CD4-positive, alpha-beta memory T cell (primary cell): ENCODE results near the gene RPS6KL1. TPM values are rescaled to one million over a fixed set of nuclear protein-coding genes. Genes with fewer than 3 reads are reported as not detected.
A peak's percentile ranks its signal among the peaks of the same experiment; 100 is the strongest.

Experiments
- CTCF ChIA-PET: fragments of 350-600 bp; sonication (Branson Sonifier 250); formaldehyde crosslinking; loops from one replicate; lab custom pipeline; 2021; ENCODE audit warnings: inconsistent platforms; ENCODE audit not compliant: partially characterized antibody; lab: Charles Lee
- POLR2A ChIA-PET: fragments of 350-600 bp; sonication (Branson Sonifier 250); formaldehyde crosslinking; loops from one replicate; lab custom pipeline; 2021; ENCODE audit not compliant: partially characterized antibody; lab: Charles Lee
- DNase-seq, 5 donors: peaks; one replicate each; pipeline versions ENCODE4 v3.0.0 to v3.0.0-alpha.2; 2020 to 2022; ENCODE audit warnings: mixed read lengths in 1 of 5
- H3K27ac ChIP-seq: one replicate; pipeline ENCODE4 v1.7.0; 2013; ENCODE audit warnings: low read depth, low read length
- H3K27me3 ChIP-seq: 2 replicates; pipeline ENCODE4 v1.7.0; 2013; ENCODE audit warnings: mild to moderate bottlenecking, low read length, moderate library complexity; ENCODE audit not compliant: insufficient read depth
- H3K36me3 ChIP-seq: 2 replicates; pipeline ENCODE4 v1.7.0; 2013; ENCODE audit warnings: mild to moderate bottlenecking, low read length, moderate library complexity; ENCODE audit not compliant: insufficient read depth
- H3K4me1 ChIP-seq: 2 replicates; pipeline ENCODE4 v1.7.0; 2013; ENCODE audit warnings: mild to moderate bottlenecking, low read length, moderate library complexity; ENCODE audit not compliant: insufficient read depth
- H3K4me3 ChIP-seq, 2 donors: one replicate each; pipeline ENCODE4 v1.7.0; 2013; ENCODE audit warnings: low read length in 2 of 2, mild to moderate bottlenecking in 1 of 2
- H3K9me3 ChIP-seq, 2 donors: one replicate each; pipeline ENCODE4 v1.7.0; 2013; ENCODE audit warnings: low read length in 2 of 2, control low read depth in 1 of 2; ENCODE audit not compliant: control insufficient read depth in 1 of 2
- H3K27ac Mint-ChIP-seq, 7 donors: one replicate each; pipeline ENCODE4 v1.8.0; 2020 to 2021; ENCODE audit warnings: mixed read lengths in 7 of 7, mild to moderate bottlenecking in 6 of 7, inconsistent platforms in 3 of 7, moderate library complexity in 3 of 7
- H3K27me3 Mint-ChIP-seq, 2 donors: one replicate each; pipeline ENCODE4 v1.8.0; 2020 to 2021; ENCODE audit warnings: mixed read lengths in 2 of 2
- H3K36me3 Mint-ChIP-seq, 2 donors: one replicate each; pipeline ENCODE4 v1.8.0; 2020 to 2021; ENCODE audit warnings: mixed read lengths in 2 of 2, inconsistent platforms in 1 of 2, mild to moderate bottlenecking in 1 of 2
- H3K4me1 Mint-ChIP-seq, 4 donors: one replicate each; pipeline ENCODE4 v1.8.0; 2020 to 2021; ENCODE audit warnings: mixed read lengths in 4 of 4, mild to moderate bottlenecking in 1 of 4
- H3K4me3 Mint-ChIP-seq, 8 donors: one replicate each; pipeline ENCODE4 v1.8.0; 2020 to 2021; ENCODE audit warnings: mixed read lengths in 8 of 8, mild to moderate bottlenecking in 7 of 8, moderate library complexity in 6 of 8, inconsistent platforms in 3 of 8
- H3K9me3 Mint-ChIP-seq, 8 donors: one replicate each; pipeline ENCODE4 v1.8.0; 2020 to 2021; ENCODE audit warnings: mixed read lengths in 8 of 8, mild to moderate bottlenecking in 5 of 8, inconsistent platforms in 3 of 8, moderate library complexity in 1 of 8
- intact Hi-C: fragments of 100-400 bp; cut with micrococcal nuclease; formaldehyde crosslinking; loops from one replicate; pipeline ENCODE4 v1.15.1; 2023
- polyA plus RNA-seq, 2 donors: library from polyadenylated mRNA; unstranded; fragments of 300-500 nt; fragmentation: Illumina TruSeq; gene quantifications; one replicate each; pipeline ENCODE4 v1.2.3, GENCODE V29; 2021
- total RNA-seq, 2 experiments: library from RNA; stranded (reverse); gene quantifications; one replicate each; pipeline ENCODE4 v1.2.3, GENCODE V29; 2021

RPS6KL1 gene
- total and polyA plus RNA-seq, 4 experiments from 2014 or later, result 0.45 to 2.9 (median 1.7) TPM

DNA sequence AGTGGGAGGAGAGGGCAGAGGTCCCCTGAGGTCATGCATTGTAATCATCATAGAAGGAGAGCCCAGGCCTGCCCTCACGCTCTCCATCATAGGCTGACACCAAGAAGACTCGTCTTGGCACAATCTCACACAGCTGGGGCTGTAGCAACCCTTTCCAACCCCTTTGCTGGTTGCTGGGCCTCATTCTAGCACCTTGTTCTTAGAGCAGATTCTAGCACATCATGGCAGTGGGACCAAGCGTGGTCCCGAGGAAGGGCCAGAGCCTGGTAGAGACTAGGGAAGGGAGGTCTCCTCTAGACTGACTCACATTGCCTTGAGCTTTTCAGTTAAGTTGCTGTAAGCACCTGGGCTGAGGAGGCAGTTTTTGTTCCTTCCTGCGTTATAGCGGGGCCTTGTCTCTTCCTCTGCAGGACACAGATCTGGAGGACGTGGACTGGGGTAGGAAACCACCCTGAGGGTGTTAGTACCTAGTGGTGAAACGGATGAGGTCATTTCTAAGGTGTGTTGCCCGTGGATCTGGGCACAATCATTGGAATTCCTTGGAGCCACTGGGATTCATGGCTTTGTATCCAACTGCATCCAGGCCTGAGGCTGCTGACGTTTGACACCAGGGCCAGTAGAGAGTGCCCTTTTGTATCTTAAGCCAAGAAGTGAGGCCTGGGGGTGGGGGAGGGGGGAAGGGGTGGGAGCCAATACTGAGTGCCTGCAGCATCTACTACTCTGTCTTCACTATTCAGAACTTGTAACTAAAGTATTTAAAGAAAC lies 19.9 kb downstream of the RPS6KL1 start:
- Histone ChIP-seq H3K27me3 (no peaks in the 10 kb centered on the region), H3K36me3 (peaks cover 51% of the 10 kb centered on the region), H3K4me1 (peaks cover 4% of the 10 kb centered on the region), H3K4me3 (no peak overlapping the region), H3K9me3 (no peaks in the 10 kb centered on the region), H3K27ac (no peak overlapping the region)
- H3K4me1 Mint-ChIP-seq, result peaks cover 0 to 15% (median 7%) of the 10 kb centered on the region in 4 donors
- H3K36me3 Mint-ChIP-seq, result peaks cover 48 to 72% of the 10 kb centered on the region in 2 donors
- peak overlapping the region in 3 of 7 donors; percentile 35 to 84 (median 72) for H3K27ac Mint-ChIP-seq
- peaks cover 0 to 4% (median 0%) of the 10 kb centered on the region in 8 donors for H3K9me3 Mint-ChIP-seq
- intact Hi-C loops, result no loop called here
- POLR2A ChIA-PET, result no interaction called here
- CTCF ChIA-PET, result interaction anchor here (0.6 to 15.6 kb wide), 3 partner anchors 10 to 392 kb away, joined by 3 to 677 read pairs (median 5); no protein-coding TSS in a partner anchor
- DNase-seq, result no peak
- H3K27me3 Mint-ChIP-seq, result no peaks in the 10 kb centered on the region
- no peak overlapping the region for H3K4me3 Mint-ChIP-seq

DNA sequence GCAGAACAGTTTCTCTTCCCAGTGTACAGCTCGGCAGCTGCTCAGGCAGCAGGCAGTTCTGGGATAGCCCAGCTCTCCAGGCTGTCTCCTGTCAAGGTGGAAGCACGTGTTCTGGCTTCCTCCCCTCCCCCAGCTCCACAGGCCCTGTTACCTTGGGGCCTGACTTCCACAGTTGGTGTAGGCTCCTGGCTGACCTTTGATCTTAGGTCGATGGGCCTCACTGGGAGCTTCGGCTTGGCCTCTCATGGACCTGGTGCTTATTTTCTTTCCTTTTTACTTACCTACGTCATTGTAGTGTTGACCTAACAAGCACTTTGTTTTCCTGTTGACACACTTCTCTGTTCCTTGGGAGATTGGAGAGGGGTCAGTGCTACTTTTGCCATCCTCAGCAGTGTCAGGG lies 24.4 kb downstream of the RPS6KL1 start:
- H3K27ac Mint-ChIP-seq, result peak overlapping the region in 2 of 7 donors; percentile 23 to 75

DNA sequence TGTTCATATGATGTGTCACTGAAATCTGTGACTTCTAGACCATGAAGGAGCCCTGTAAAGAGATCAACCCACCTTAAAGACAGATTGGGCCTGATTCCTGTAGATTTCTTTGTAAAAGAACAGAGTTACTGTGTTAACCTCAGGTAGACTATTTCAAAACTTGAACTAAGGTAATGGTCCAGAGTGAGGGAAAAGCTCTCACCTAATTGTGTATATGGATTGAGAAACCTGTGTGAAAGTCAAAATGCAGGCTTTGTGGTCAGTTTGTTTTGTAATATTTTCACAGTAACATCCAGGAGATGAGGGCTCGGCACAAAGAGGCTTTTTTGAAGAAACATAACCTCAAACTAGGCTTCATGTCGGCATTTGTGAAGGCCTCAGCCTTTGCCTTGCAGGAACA lies 25.0 kb downstream of the RPS6KL1 start:
- Mint-ChIP-seq H3K27me3 (no peaks in the 10 kb centered on the region), H3K36me3 (peaks cover 74 to 96% of the 10 kb centered on the region in 2 donors), H3K4me3 (no peak overlapping the region), H3K27ac (peak overlapping the region in 4 of 7 donors; percentile 7 to 72 (median 18)), H3K9me3 (no peaks in the 10 kb centered on the region), H3K4me1 (peaks cover 0 to 3% (median 0%) of the 10 kb centered on the region in 4 donors)
- CTCF ChIA-PET, result interaction anchor here (1.2 to 15.6 kb wide), 3 partner anchors 9 to 39 kb away, joined by 3 to 677 read pairs (median 64); no protein-coding TSS in a partner anchor
- Histone ChIP-seq H3K4me3 (no peak overlapping the region), H3K27ac (no peak overlapping the region), H3K4me1 (no peaks in the 10 kb centered on the region), H3K9me3 (no peaks in the 10 kb centered on the region), H3K27me3 (no peaks in the 10 kb centered on the region), H3K36me3 (peaks cover 91% of the 10 kb centered on the region)
- intact Hi-C loops, result no loop called here
- POLR2A ChIA-PET, result interaction anchor here (2.0 kb wide), 1 partner anchor 15 kb away, joined by 9 read pairs; no protein-coding TSS in a partner anchor
- no peak for DNase-seq

More for the DNA sequence above, 24.4 kb downstream of the RPS6KL1 start:
- Mint-ChIP-seq H3K36me3 (peaks cover 73 to 95% of the 10 kb centered on the region in 2 donors), H3K4me1 (peaks cover 0 to 3% (median 0%) of the 10 kb centered on the region in 4 donors), H3K27me3 (no peaks in the 10 kb centered on the region), H3K9me3 (no peaks in the 10 kb centered on the region), H3K4me3 (no peak overlapping the region)
- intact Hi-C loops, result no loop called here
- Histone ChIP-seq H3K4me3 (no peak overlapping the region), H3K4me1 (no peaks in the 10 kb centered on the region), H3K27me3 (no peaks in the 10 kb centered on the region), H3K36me3 (peaks cover 87% of the 10 kb centered on the region), H3K9me3 (no peaks in the 10 kb centered on the region), H3K27ac (no peak overlapping the region)
- POLR2A ChIA-PET, result interaction anchor here (2.0 kb wide), 1 partner anchor 16 kb away, joined by 9 read pairs; no protein-coding TSS in a partner anchor
- no peak for DNase-seq
- CTCF ChIA-PET, result interaction anchor here (1.2 to 15.6 kb wide), 2 partner anchors 19 to 40 kb away, joined by 3 to 677 read pairs; no protein-coding TSS in a partner anchor

DNA sequence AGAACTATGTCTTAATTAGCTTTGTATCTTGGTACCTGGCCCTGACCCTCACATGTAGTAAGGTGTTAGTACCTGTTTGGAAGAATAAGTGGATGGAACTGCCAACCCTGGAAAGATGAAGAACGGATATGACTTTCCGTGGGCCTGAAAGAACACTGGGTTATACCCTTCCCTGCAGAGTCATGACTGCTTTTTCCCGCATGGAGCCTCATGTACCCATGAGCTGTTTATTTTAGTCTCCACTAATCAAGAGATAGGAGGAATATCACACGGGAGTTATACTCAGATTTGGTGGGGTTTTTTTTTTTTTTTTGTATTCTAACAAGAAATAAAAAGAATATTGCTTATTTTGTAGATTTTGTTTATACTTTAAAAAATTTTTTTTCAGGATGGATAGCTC lies 25.4 kb downstream of the RPS6KL1 start:
- Mint-ChIP-seq H3K4me3 (no peak overlapping the region), H3K27ac (peak overlapping the region in 3 of 7 donors; percentile 26 to 72 (median 69)), H3K27me3 (no peaks in the 10 kb centered on the region), H3K4me1 (peaks cover 0 to 3% (median 0%) of the 10 kb centered on the region in 4 donors), H3K36me3 (peaks cover 74 to 96% of the 10 kb centered on the region in 2 donors), H3K9me3 (no peaks in the 10 kb centered on the region)
- no peaks in the 10 kb centered on the region for H3K9me3 ChIP-seq
- ChIA-PET POLR2A (interaction anchor here (1.1 to 2.0 kb wide), 2 partner anchors 15 to 37 kb away, joined by 3 to 9 read pairs; no protein-coding TSS in a partner anchor), CTCF (interaction anchor here (1.2 to 15.6 kb wide), 3 partner anchors 9 to 39 kb away, joined by 3 to 677 read pairs (median 64); no protein-coding TSS in a partner anchor)
- intact Hi-C loops, result no loop called here
- no peak overlapping the region for H3K27ac ChIP-seq
- peaks cover 91% of the 10 kb centered on the region for H3K36me3 ChIP-seq
- H3K27me3 ChIP-seq, result no peaks in the 10 kb centered on the region
- H3K4me1 ChIP-seq, result no peaks in the 10 kb centered on the region
- DNase-seq, result no peak
- H3K4me3 ChIP-seq, result no peak overlapping the region

DNA sequence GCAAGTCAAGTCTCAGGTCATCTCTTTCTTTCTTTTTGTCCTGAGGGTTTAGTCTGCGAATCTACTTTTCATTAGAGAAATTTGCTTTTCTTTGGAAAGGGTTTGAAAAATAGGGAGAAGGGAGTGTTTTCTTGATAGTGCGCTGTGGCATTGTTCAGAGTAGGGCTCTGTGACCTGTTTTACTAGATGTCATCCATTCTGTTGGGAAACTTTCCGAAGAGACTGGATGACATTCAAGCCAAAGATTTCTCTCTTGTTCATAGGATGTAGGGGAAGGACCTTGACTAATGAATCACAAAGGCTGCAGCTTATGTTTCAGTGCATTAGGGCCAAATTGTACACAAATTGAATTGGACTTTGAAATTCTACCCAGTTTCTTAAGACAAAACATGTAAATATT lies 26.7 kb downstream of the RPS6KL1 start:
- H3K36me3 Mint-ChIP-seq, result peaks cover 69 to 97% of the 10 kb centered on the region in 2 donors
- H3K9me3 Mint-ChIP-seq, result no peaks in the 10 kb centered on the region
- Histone ChIP-seq H3K4me1 (no peaks in the 10 kb centered on the region), H3K36me3 (peaks cover 91% of the 10 kb centered on the region), H3K27me3 (no peaks in the 10 kb centered on the region), H3K9me3 (no peaks in the 10 kb centered on the region), H3K4me3 (no peak overlapping the region), H3K27ac (no peak overlapping the region)
- H3K27ac Mint-ChIP-seq, result peak overlapping the region in 2 of 7 donors; percentile 18 to 25
- H3K27me3 Mint-ChIP-seq, result no peaks in the 10 kb centered on the region
- H3K4me1 Mint-ChIP-seq, result peaks cover 0 to 5% (median 1%) of the 10 kb centered on the region in 4 donors
- H3K4me3 Mint-ChIP-seq, result no peak overlapping the region
- ChIA-PET CTCF (interaction anchor here (6.2 to 15.6 kb wide), 2 partner anchors 10 to 38 kb away, joined by 64 to 677 read pairs; no protein-coding TSS in a partner anchor), POLR2A (interaction anchor here (0.7 to 1.1 kb wide), 2 partner anchors 33 to 36 kb away, joined by 3 read pairs; no protein-coding TSS in a partner anchor)
- intact Hi-C loops, result no loop called here
- DNase-seq, result no peak

DNA sequence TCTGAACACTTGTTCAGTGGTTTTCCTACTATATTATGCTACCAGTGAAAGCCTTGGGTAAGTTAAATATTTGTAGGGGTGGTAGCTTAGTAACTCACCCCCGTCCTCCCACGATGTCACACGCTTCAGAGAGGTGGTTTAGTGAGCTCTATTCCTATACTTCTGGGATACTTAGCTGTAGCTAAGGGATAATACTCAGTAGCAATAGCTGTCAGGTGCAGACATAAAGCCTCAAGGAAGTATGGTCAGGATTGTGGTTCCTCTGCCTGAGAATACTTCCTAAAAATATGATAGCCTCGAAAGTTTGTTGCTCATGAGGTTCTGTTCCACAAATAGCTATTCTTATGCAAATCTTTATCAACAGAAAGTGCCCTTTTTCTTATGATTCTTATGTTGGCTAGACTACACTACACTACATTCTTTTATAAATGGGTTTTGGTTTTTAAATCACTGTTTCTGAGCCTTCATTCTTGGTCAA lies 29.4 kb downstream of the RPS6KL1 start:
- DNase-seq, result no peak
- H3K9me3 ChIP-seq, result no peaks in the 10 kb centered on the region
- H3K4me1 ChIP-seq, result peaks cover 2% of the 10 kb centered on the region
- peaks cover 83% of the 10 kb centered on the region for H3K36me3 ChIP-seq
- no peak overlapping the region for H3K4me3 ChIP-seq
- no peak overlapping the region for H3K27ac ChIP-seq
- H3K9me3 Mint-ChIP-seq, result no peaks in the 10 kb centered on the region
- H3K4me3 Mint-ChIP-seq, result no peak overlapping the region
- H3K27me3 Mint-ChIP-seq, result no peaks in the 10 kb centered on the region
- intact Hi-C loops, result no loop called here
- H3K27me3 ChIP-seq, result no peaks in the 10 kb centered on the region
- H3K4me1 Mint-ChIP-seq, result peaks cover 4 to 10% (median 9%) of the 10 kb centered on the region in 4 donors
- peaks cover 60 to 92% of the 10 kb centered on the region in 2 donors for H3K36me3 Mint-ChIP-seq
- peak overlapping the region in 4 of 7 donors; percentile 4 to 51 (median 36) for H3K27ac Mint-ChIP-seq
- ChIA-PET CTCF (interaction anchor here (0.8 to 8.6 kb wide), 8 partner anchors 10 to 321 kb away, joined by 3 to 90 read pairs (median 7); no protein-coding TSS in a partner anchor), POLR2A (interaction anchor here (2.6 kb wide), 1 partner anchor 11 kb away, joined by 20 read pairs; the partner anchor contains the start of gene DLST)
